Liver (tissue), 9 donors: Measurements from ENCODE around the gene TNS3. TPM values are rescaled to one million over a fixed set of nuclear protein-coding genes. Genes with fewer than 3 reads are reported as not detected.

ENCODE experiments used
- DNase-seq: peaks from one replicate; pipeline ENCODE4 v3.0.0-alpha.2; 2017; ENCODE audit warnings: low spot score
- H3K27ac ChIP-seq, 2 donors: one replicate each; pipeline ENCODE4 v1.7.0; 2013; ENCODE audit warnings: inconsistent platforms in 2 of 2, low read length in 2 of 2, control low read depth in 1 of 2, low read depth in 1 of 2, mild to moderate bottlenecking in 1 of 2
- H3K27me3 ChIP-seq, 4 donors: one replicate each; pipeline versions ENCODE4 v1.6.1 to v1.7.0; 2013; ENCODE audit warnings: low read length in 3 of 4, inconsistent platforms in 1 of 4, mild to moderate bottlenecking in 1 of 4, moderate library complexity in 1 of 4; ENCODE audit not compliant: control insufficient read depth in 4 of 4, insufficient read depth in 4 of 4
- H3K36me3 ChIP-seq, 4 donors: one replicate each; pipeline versions ENCODE4 v1.6.1 to v1.7.0; 2013; ENCODE audit warnings: low read length in 3 of 4, mild to moderate bottlenecking in 3 of 4, low read depth in 1 of 4, moderate library complexity in 1 of 4; ENCODE audit not compliant: control insufficient read depth in 4 of 4, insufficient read depth in 3 of 4
- H3K4me1 ChIP-seq, 4 donors: one replicate each; pipeline versions ENCODE4 v1.6.1 to v1.7.0; 2013; ENCODE audit warnings: low read length in 3 of 4, mild to moderate bottlenecking in 3 of 4, moderate library complexity in 1 of 4; ENCODE audit not compliant: control insufficient read depth in 4 of 4, insufficient read depth in 4 of 4
- H3K4me3 ChIP-seq, 3 donors: one replicate each; pipeline versions ENCODE4 v1.6.1 to v1.7.0; 2013; ENCODE audit warnings: low read length in 3 of 3, control low read depth in 1 of 3, low read depth in 1 of 3, mild to moderate bottlenecking in 1 of 3
- H3K9ac ChIP-seq, 2 donors: one replicate each; pipeline ENCODE4 v1.7.0; 2013; ENCODE audit warnings: low read length in 2 of 2, mild to moderate bottlenecking in 2 of 2, moderate library complexity in 2 of 2, control low read depth in 1 of 2, low read depth in 1 of 2
- H3K9me3 ChIP-seq, 4 donors: one replicate each; pipeline versions ENCODE4 v1.6.1 to v1.7.0; 2013; ENCODE audit warnings: low read length in 3 of 4; ENCODE audit not compliant: control insufficient read depth in 4 of 4
- FOXA2 ChIP-seq: IDR thresholded peaks from 2 replicates; pipeline ENCODE4 v1.6.1; 2016; ENCODE audit warnings: antibody characterized with exemption
- HNF4A ChIP-seq, 2 donors: conservative IDR thresholded peaks; 2 replicates each; pipeline ENCODE4 v1.6.1; 2016; ENCODE audit warnings: antibody characterized with exemption in 2 of 2, mild to moderate bottlenecking in 2 of 2
- JUND ChIP-seq, 2 donors: IDR thresholded peaks; 2 replicates each; pipeline ENCODE4 v1.6.1; 2016; ENCODE audit warnings: antibody characterized with exemption in 2 of 2
- MAX ChIP-seq: IDR thresholded peaks from 2 replicates; pipeline ENCODE4 v1.6.1; 2016; ENCODE audit warnings: antibody characterized with exemption
- NR2F2 ChIP-seq: IDR thresholded peaks from 2 replicates; pipeline ENCODE4 v1.6.1; 2016; ENCODE audit warnings: antibody characterized with exemption
- RAD21 ChIP-seq, 2 donors: IDR thresholded peaks; 2 replicates each; pipeline ENCODE4 v1.6.1; 2016; ENCODE audit warnings: antibody characterized with exemption in 2 of 2, mild to moderate bottlenecking in 2 of 2
- REST ChIP-seq: IDR thresholded peaks from 2 replicates; pipeline ENCODE4 v1.6.1; 2016; ENCODE audit warnings: antibody characterized with exemption, mild to moderate bottlenecking
- RXRA ChIP-seq, 2 donors: IDR thresholded peaks; 2 replicates each; pipeline ENCODE4 v1.6.1; 2017 to 2018; ENCODE audit warnings: antibody characterized with exemption in 2 of 2, mild to moderate bottlenecking in 1 of 2
- YY1 ChIP-seq: IDR thresholded peaks from 2 replicates; pipeline ENCODE4 v1.6.1; 2016; ENCODE audit warnings: antibody characterized with exemption, mild to moderate bottlenecking
- WGBS: extraction: QIAGEN DNeasy Blood & Tissue Kit; methylation state at CpG from one replicate; pipeline ENCODE4 v1.1.7; 2013; 5-methylcytosine and 5-hydroxymethylcytosine counted together
- polyA plus RNA-seq, 2 donors: library from polyadenylated mRNA; stranded (reverse) in 1 of 2; unstranded in 1 of 2; fragments of 200-250 nt in 1 of 2; fragments of >200 nt in 1 of 2; fragmentation: Nextera tagmentation in 1 of 2; extraction: Ambion mirVana in 1 of 2; gene quantifications; one replicate each; pipeline versions ENCODE4 v1.2.1 to v1.2.3, GENCODE V29; 2013 to 2015
- total RNA-seq, 2 donors: library from RNA; depleted of rRNA; stranded (reverse); fragments of >200 nt; gene quantifications; one replicate each; pipeline ENCODE4 v1.2.3, GENCODE V29; 2014
- TF ChIP-seq, protein P1 (sequence below): IDR thresholded peaks from 2 replicates; pipeline ENCODE4 v1.6.1; 2016; ENCODE audit warnings: antibody characterized with exemption
- TF ChIP-seq, protein P2 (sequence below): IDR thresholded peaks from 2 replicates; pipeline ENCODE4 v1.6.1; 2016; ENCODE audit warnings: antibody characterized with exemption
- donor health status: healthy.
- donor health status: healthy.
- donor health status: healthy.
- donor health status: healthy.
- donor health status: healthy.

Gene TNS3
- total and polyA plus RNA-seq, 4 donors = 16.8 to 100 (median 29.5) TPM

GRCh38 chr7:47361746-47362215 is 220.1 kb downstream of the TNS3 start:
- peaks cover 5 to 42% (median 14%) of the 10 kb centered on the region in 4 donors for H3K36me3 ChIP-seq
- no peak for DNase-seq

DNA sequence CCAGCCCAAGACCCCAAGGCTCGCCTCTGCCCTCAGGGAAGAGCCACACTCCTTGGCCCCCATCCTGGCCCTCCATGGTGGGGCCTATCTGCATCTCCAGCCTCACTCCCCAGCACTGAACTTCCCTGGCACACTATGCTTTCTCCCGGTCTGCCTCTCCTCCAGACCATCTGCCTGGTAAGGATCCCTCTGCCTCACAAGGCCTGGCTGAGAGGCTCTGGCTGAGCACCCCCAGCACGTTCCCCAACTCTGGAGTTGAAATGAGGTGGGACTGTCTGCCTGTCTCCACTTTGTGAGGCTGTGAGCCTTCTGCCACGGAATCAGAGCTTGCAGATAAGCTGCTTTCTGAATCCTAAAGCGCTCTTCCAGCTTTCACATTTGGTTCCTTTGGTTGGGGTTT is 220.7 kb downstream of the TNS3 start:
- WGBS = 92% methylated on average over 5 of the region's 5 CpGs
- Histone ChIP-seq H3K36me3 (peaks cover 2 to 39% (median 12%) of the 10 kb centered on the region in 4 donors), H3K27me3 (no peaks in the 10 kb centered on the region), H3K27ac (no peak overlapping the region), H3K4me1 (peaks cover 0 to 3% (median 1%) of the 10 kb centered on the region in 4 donors), H3K4me3 (no peak overlapping the region), H3K9ac (no peak overlapping the region), H3K9me3 (no peaks in the 10 kb centered on the region)
- DNase-seq = no peak
- no peak for TF ChIP-seq JUND (IDR thresholded peaks at IDR 0.05)

More at GRCh38 chr7:47361746-47362215, 220.1 kb downstream of the TNS3 start:
- TF ChIP-seq HNF4A (conservative IDR thresholded peaks at IDR 0.05) (no peak), MAX (no peak), YY1 (no peak), NR2F2 (no peak), RAD21 (IDR thresholded peaks at IDR 0.05) (no peak), RXRA (IDR thresholded peaks at IDR 0.05) (no peak)
- TF ChIP-seq, protein P1, sequence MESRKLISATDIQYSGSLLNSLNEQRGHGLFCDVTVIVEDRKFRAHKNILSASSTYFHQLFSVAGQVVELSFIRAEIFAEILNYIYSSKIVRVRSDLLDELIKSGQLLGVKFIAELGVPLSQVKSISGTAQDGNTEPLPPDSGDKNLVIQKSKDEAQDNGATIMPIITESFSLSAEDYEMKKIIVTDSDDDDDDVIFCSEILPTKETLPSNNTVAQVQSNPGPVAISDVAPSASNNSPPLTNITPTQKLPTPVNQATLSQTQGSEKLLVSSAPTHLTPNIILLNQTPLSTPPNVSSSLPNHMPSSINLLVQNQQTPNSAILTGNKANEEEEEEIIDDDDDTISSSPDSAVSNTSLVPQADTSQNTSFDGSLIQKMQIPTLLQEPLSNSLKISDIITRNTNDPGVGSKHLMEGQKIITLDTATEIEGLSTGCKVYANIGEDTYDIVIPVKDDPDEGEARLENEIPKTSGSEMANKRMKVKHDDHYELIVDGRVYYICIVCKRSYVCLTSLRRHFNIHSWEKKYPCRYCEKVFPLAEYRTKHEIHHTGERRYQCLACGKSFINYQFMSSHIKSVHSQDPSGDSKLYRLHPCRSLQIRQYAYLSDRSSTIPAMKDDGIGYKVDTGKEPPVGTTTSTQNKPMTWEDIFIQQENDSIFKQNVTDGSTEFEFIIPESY = no peak
- 86% methylated on average over 4 of the region's 4 CpGs for WGBS
- peaks cover 0 to 3% (median 1%) of the 10 kb centered on the region in 4 donors for H3K4me1 ChIP-seq
- no peaks in the 10 kb centered on the region for H3K9me3 ChIP-seq
- H3K27me3 ChIP-seq = no peaks in the 10 kb centered on the region
- H3K27ac ChIP-seq = no peak overlapping the region
- H3K9ac ChIP-seq = no peak overlapping the region
- no peak overlapping the region for H3K4me3 ChIP-seq

DNA sequence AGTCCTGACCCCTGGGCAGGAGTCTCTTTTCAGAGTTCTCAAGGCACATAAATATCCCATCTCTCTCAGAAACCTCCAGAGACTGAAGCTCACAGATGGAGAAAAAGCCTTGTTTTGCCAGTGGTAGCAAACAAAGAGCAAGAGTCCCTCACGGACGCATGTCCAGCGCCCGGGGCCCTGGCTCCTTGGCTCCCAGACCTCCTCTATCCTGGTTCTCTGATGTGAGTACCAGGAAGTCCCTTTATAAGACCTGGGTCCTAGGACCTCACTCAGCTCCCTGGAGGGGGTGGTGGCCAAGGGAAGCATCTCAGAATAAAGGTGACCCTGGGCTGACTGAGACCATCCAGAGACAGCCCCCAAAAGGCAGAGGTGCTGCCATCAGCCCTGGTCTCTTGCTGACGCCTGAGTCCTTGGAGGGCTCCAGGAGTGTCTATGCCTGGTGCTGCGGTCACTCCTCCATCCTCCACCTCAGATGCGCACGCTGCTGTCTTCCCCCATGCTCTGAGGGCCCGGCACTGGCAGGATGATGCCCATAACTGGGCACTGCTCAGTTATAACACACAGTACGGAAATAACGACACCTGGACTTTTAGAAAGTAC is 221.5 kb downstream of the TNS3 start:
- TF ChIP-seq RAD21 (IDR thresholded peaks at IDR 0.05) (no peak), REST (no peak), FOXA2 (no peak), HNF4A (conservative IDR thresholded peaks at IDR 0.05) (no peak), YY1 (no peak), NR2F2 (no peak)
- TF ChIP-seq, protein P2, sequence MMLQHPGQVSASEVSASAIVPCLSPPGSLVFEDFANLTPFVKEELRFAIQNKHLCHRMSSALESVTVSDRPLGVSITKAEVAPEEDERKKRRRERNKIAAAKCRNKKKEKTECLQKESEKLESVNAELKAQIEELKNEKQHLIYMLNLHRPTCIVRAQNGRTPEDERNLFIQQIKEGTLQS = no peak
- no peak for DNase-seq
- no peak overlapping the region for H3K9ac ChIP-seq
- no peaks in the 10 kb centered on the region for H3K9me3 ChIP-seq
- no peak overlapping the region for H3K4me3 ChIP-seq
- H3K36me3 ChIP-seq = peaks cover 2 to 39% (median 11%) of the 10 kb centered on the region in 4 donors
- WGBS = 98% methylated on average over 11 of the region's 11 CpGs
- no peaks in the 10 kb centered on the region for H3K27me3 ChIP-seq
- peaks cover 0 to 3% (median 1%) of the 10 kb centered on the region in 4 donors for H3K4me1 ChIP-seq
- H3K27ac ChIP-seq = no peak overlapping the region
